ENCODE data around the gene FNIP1.

GRCh38 chr5:131607418-131607817 lies 189.4 kb downstream of the FNIP1 start:
- no peak for TF ChIP-seq ZBTB33 (IDR thresholded peaks at IDR 0.05; ENCODE audit: borderline replicate concordance, low read depth)
- TF ChIP-seq, protein P1, sequence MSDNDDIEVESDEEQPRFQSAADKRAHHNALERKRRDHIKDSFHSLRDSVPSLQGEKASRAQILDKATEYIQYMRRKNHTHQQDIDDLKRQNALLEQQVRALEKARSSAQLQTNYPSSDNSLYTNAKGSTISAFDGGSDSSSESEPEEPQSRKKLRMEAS (IDR thresholded peaks at IDR 0.05; ENCODE audit: low read depth) = no peak
- no peak for TF ChIP-seq POLR2AphosphoS5 (IDR thresholded peaks at IDR 0.05; ENCODE audit: low read depth, low read length)
- TF ChIP-seq TAF1 (IDR thresholded peaks at IDR 0.05; ENCODE audit: borderline replicate concordance, low read depth, low read length) = no peak
- TF ChIP-seq, protein P2, sequence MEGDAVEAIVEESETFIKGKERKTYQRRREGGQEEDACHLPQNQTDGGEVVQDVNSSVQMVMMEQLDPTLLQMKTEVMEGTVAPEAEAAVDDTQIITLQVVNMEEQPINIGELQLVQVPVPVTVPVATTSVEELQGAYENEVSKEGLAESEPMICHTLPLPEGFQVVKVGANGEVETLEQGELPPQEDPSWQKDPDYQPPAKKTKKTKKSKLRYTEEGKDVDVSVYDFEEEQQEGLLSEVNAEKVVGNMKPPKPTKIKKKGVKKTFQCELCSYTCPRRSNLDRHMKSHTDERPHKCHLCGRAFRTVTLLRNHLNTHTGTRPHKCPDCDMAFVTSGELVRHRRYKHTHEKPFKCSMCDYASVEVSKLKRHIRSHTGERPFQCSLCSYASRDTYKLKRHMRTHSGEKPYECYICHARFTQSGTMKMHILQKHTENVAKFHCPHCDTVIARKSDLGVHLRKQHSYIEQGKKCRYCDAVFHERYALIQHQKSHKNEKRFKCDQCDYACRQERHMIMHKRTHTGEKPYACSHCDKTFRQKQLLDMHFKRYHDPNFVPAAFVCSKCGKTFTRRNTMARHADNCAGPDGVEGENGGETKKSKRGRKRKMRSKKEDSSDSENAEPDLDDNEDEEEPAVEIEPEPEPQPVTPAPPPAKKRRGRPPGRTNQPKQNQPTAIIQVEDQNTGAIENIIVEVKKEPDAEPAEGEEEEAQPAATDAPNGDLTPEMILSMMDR (IDR thresholded peaks at IDR 0.05) = no peak
- TF ChIP-seq SMC3 (IDR thresholded peaks at IDR 0.05; ENCODE audit: low read depth, low read length) = no peak
- TF ChIP-seq JUND (IDR thresholded peaks at IDR 0.05) = no peak
- no peak for TF ChIP-seq MEF2A (IDR thresholded peaks at IDR 0.05; ENCODE audit: borderline replicate concordance, low read depth)
- no peak for TF ChIP-seq RFX5 (IDR thresholded peaks at IDR 0.05; ENCODE audit: low read length)
- TF ChIP-seq USF1 (IDR thresholded peaks at IDR 0.05; ENCODE audit: borderline replicate concordance, low read depth) = no peak
- no peak for TF ChIP-seq EZH2phosphoT487 (IDR thresholded peaks at IDR 0.05; ENCODE audit: borderline replicate concordance, low read depth)
- TF ChIP-seq YY1 (IDR thresholded peaks at IDR 0.05; ENCODE audit: low read depth) = no peak
- TF ChIP-seq, protein P3, sequence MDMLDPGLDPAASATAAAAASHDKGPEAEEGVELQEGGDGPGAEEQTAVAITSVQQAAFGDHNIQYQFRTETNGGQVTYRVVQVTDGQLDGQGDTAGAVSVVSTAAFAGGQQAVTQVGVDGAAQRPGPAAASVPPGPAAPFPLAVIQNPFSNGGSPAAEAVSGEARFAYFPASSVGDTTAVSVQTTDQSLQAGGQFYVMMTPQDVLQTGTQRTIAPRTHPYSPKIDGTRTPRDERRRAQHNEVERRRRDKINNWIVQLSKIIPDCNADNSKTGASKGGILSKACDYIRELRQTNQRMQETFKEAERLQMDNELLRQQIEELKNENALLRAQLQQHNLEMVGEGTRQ (IDR thresholded peaks at IDR 0.05; ENCODE audit: borderline replicate concordance, low read depth, low read length) = no peak
